HEK293 (cell line): ENCODE data around the gene CSPG4.
A peak's percentile ranks its signal among the peaks of the same experiment; 100 is the strongest.

Source experiments
- FEZF1 ChIP-seq: fragments of 450-650 bp; formaldehyde crosslinking; IDR thresholded peaks from 2 replicates; pipeline ENCODE4 v1.5.1; 2016; ENCODE audit warnings: missing biosample characterization, missing genetic modification characterization
- HOXA7 ChIP-seq: sonication (generic); formaldehyde crosslinking; IDR thresholded peaks from 2 replicates; pipeline ENCODE4 v1.8.1; 2022; ENCODE audit warnings: missing genetic modification reagents, borderline replicate concordance
- IKZF3 ChIP-seq: fragments of 450-650 bp; IDR thresholded peaks from 2 replicates; pipeline ENCODE4 v1.5.0; 2018; ENCODE audit warnings: missing biosample characterization, mild to moderate bottlenecking, missing genetic modification characterization, moderate library complexity
- SP3 ChIP-seq: fragments of 450-650 bp; formaldehyde crosslinking; IDR thresholded peaks from 2 replicates; pipeline ENCODE4 v1.5.1; 2016; ENCODE audit warnings: missing biosample characterization, missing genetic modification characterization
- TRIM28 ChIP-seq: IDR thresholded peaks from 2 replicates; pipeline ENCODE4 v1.6.1; 2011; ENCODE audit warnings: low read length, control low read depth, borderline replicate concordance
- YY2 ChIP-seq: fragments of 450-650 bp; formaldehyde crosslinking; IDR thresholded peaks from 2 replicates; pipeline ENCODE4 v1.5.1; 2016; ENCODE audit warnings: missing biosample characterization, missing genetic modification characterization
- ZFP69B ChIP-seq: fragments of 450-650 bp; formaldehyde crosslinking; IDR thresholded peaks from 2 replicates; pipeline ENCODE4 v1.5.1; 2016; ENCODE audit warnings: missing biosample characterization, missing genetic modification characterization
- ZNF175 ChIP-seq: fragments of 450-650 bp; formaldehyde crosslinking; IDR thresholded peaks from 2 replicates; pipeline ENCODE4 v1.5.1; 2016; ENCODE audit warnings: missing biosample characterization, missing genetic modification characterization
- ZNF2 ChIP-seq: fragments of 450-650 bp; formaldehyde crosslinking; IDR thresholded peaks from 2 replicates; pipeline ENCODE4 v1.5.1; 2016; ENCODE audit warnings: missing biosample characterization, missing genetic modification characterization
- ZNF202 ChIP-seq: fragments of 450-650 bp; formaldehyde crosslinking; IDR thresholded peaks from 2 replicates; pipeline ENCODE4 v1.5.1; 2016; ENCODE audit warnings: missing biosample characterization, missing genetic modification characterization, borderline replicate concordance
- ZNF211 ChIP-seq: fragments of 450-650 bp; formaldehyde crosslinking; IDR thresholded peaks from 2 replicates; pipeline ENCODE4 v1.5.1; 2016; ENCODE audit warnings: low read depth, missing biosample characterization, missing genetic modification characterization
- ZNF214 ChIP-seq: fragments of 450-650 bp; formaldehyde crosslinking; IDR thresholded peaks from 2 replicates; pipeline ENCODE4 v1.5.1; 2017; ENCODE audit warnings: missing biosample characterization, mild to moderate bottlenecking, missing genetic modification characterization, borderline replicate concordance
- ZNF311 ChIP-seq: fragments of 450-650 bp; formaldehyde crosslinking; IDR thresholded peaks from 2 replicates; pipeline ENCODE4 v1.5.1; 2017; ENCODE audit warnings: missing biosample characterization, missing genetic modification characterization, borderline replicate concordance
- ZNF354C ChIP-seq: fragments of 450-650 bp; formaldehyde crosslinking; IDR thresholded peaks from 2 replicates; pipeline ENCODE4 v1.5.1; 2016; ENCODE audit warnings: missing biosample characterization, missing genetic modification characterization, low read depth, borderline replicate concordance
- ZNF394 ChIP-seq: fragments of 450-650 bp; formaldehyde crosslinking; IDR thresholded peaks from 2 replicates; pipeline ENCODE4 v1.5.1; 2016; ENCODE audit warnings: missing biosample characterization, missing genetic modification characterization, mild to moderate bottlenecking, moderate library complexity, borderline replicate concordance
- ZNF433 ChIP-seq: fragments of 450-650 bp; formaldehyde crosslinking; IDR thresholded peaks from 2 replicates; pipeline ENCODE4 v1.5.1; 2016; ENCODE audit warnings: missing biosample characterization, missing genetic modification characterization, low read depth
- ZNF514 ChIP-seq: fragments of 450-650 bp; formaldehyde crosslinking; IDR thresholded peaks from 2 replicates; pipeline ENCODE4 v1.5.1; 2016; ENCODE audit warnings: missing biosample characterization, missing genetic modification characterization
- ZNF548 ChIP-seq: fragments of 450-650 bp; formaldehyde crosslinking; IDR thresholded peaks from 2 replicates; pipeline ENCODE4 v1.5.1; 2016; ENCODE audit warnings: missing biosample characterization, missing genetic modification characterization
- ZNF555 ChIP-seq: fragments of 450-650 bp; formaldehyde crosslinking; conservative IDR thresholded peaks from 2 replicates; pipeline ENCODE4 v1.5.1; 2017; ENCODE audit warnings: missing biosample characterization, mild to moderate bottlenecking, missing genetic modification characterization, inconsistent platforms
- ZNF610 ChIP-seq: fragments of 450-650 bp; formaldehyde crosslinking; IDR thresholded peaks from 2 replicates; pipeline ENCODE4 v1.5.1; 2016; ENCODE audit warnings: missing biosample characterization, missing genetic modification characterization, borderline replicate concordance
- ZNF658 ChIP-seq: fragments of 450-650 bp; formaldehyde crosslinking; IDR thresholded peaks from 2 replicates; pipeline ENCODE4; 2016; ENCODE audit warnings: missing biosample characterization, missing genetic modification characterization
- ZNF777 ChIP-seq: fragments of 450-650 bp; formaldehyde crosslinking; IDR thresholded peaks from 2 replicates; pipeline ENCODE4 v1.5.1; 2017; ENCODE audit warnings: missing biosample characterization, missing genetic modification characterization, borderline replicate concordance
- ZSCAN16 ChIP-seq: fragments of 450-650 bp; formaldehyde crosslinking; IDR thresholded peaks from 2 replicates; pipeline ENCODE4 v1.5.1; 2016; ENCODE audit warnings: missing biosample characterization, missing genetic modification characterization
- ZSCAN5A ChIP-seq: fragments of 450-650 bp; formaldehyde crosslinking; IDR thresholded peaks from 2 replicates; pipeline ENCODE4 v1.5.1; 2016; ENCODE audit warnings: missing biosample characterization, missing genetic modification characterization
- ZXDB ChIP-seq: fragments of 450-650 bp; formaldehyde crosslinking; IDR thresholded peaks from 2 replicates; pipeline ENCODE4 v1.5.1; 2016; ENCODE audit warnings: missing biosample characterization, missing genetic modification characterization
- TF ChIP-seq, protein P1 (sequence below): fragments of 450-650 bp; formaldehyde crosslinking; IDR thresholded peaks from 2 replicates; pipeline ENCODE4 v1.5.1; 2016; ENCODE audit warnings: missing biosample characterization, missing genetic modification characterization
- TF ChIP-seq, protein P2 (sequence below): fragments of 450-650 bp; formaldehyde crosslinking; IDR thresholded peaks from 2 replicates; pipeline ENCODE4 v1.5.1; 2016; ENCODE audit warnings: missing biosample characterization, missing genetic modification characterization
- TF ChIP-seq, protein P3 (sequence below): fragments of 450-650 bp; formaldehyde crosslinking; IDR thresholded peaks from 2 replicates; pipeline ENCODE4 v1.5.0; 2017; ENCODE audit warnings: missing biosample characterization, missing genetic modification characterization, borderline replicate concordance
- TF ChIP-seq, protein P4 (sequence below): fragments of 450-650 bp; formaldehyde crosslinking; IDR thresholded peaks from 2 replicates; pipeline ENCODE4 v1.5.1; 2016; ENCODE audit warnings: missing biosample characterization, missing genetic modification characterization

CSPG4 gene

DNA sequence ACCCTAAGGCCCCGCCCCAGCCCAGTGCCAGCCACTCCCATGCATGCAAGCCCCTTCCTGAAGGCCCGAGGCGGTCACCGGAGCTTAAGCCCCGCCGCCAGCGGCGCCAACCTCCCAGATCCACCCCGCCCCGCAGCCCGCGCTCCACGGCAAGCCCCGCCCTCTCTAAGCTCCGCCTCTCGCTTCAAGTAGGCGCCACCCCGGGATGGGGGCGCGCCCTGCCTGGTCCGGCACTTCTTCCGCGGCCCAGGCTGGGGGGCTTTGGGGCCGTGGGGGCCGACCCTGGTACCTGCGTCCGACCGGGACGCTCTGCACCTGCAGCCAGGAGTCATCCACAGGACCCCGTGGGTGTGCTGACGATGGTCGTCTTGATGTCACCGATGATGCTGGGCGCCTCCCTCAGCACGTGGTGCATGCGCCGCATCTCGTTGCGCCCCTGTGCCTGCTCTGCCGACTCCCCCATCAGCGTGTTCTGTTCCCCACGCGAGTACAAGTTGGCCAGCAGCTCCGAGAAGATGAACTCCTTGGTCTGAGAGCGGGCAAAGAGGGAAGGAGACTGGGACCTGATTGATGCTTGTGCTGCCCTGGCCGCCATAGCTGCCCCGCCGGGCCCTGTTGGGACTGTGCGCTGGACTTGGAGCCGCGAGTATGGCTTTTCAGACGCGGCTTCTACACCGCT, 26.1 kb upstream of the CSPG4 start (continued):
- TF ChIP-seq, protein P1, sequence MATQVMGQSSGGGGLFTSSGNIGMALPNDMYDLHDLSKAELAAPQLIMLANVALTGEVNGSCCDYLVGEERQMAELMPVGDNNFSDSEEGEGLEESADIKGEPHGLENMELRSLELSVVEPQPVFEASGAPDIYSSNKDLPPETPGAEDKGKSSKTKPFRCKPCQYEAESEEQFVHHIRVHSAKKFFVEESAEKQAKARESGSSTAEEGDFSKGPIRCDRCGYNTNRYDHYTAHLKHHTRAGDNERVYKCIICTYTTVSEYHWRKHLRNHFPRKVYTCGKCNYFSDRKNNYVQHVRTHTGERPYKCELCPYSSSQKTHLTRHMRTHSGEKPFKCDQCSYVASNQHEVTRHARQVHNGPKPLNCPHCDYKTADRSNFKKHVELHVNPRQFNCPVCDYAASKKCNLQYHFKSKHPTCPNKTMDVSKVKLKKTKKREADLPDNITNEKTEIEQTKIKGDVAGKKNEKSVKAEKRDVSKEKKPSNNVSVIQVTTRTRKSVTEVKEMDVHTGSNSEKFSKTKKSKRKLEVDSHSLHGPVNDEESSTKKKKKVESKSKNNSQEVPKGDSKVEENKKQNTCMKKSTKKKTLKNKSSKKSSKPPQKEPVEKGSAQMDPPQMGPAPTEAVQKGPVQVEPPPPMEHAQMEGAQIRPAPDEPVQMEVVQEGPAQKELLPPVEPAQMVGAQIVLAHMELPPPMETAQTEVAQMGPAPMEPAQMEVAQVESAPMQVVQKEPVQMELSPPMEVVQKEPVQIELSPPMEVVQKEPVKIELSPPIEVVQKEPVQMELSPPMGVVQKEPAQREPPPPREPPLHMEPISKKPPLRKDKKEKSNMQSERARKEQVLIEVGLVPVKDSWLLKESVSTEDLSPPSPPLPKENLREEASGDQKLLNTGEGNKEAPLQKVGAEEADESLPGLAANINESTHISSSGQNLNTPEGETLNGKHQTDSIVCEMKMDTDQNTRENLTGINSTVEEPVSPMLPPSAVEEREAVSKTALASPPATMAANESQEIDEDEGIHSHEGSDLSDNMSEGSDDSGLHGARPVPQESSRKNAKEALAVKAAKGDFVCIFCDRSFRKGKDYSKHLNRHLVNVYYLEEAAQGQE (tag by site-specific recombination) = no peak
- TF ChIP-seq, protein P2, sequence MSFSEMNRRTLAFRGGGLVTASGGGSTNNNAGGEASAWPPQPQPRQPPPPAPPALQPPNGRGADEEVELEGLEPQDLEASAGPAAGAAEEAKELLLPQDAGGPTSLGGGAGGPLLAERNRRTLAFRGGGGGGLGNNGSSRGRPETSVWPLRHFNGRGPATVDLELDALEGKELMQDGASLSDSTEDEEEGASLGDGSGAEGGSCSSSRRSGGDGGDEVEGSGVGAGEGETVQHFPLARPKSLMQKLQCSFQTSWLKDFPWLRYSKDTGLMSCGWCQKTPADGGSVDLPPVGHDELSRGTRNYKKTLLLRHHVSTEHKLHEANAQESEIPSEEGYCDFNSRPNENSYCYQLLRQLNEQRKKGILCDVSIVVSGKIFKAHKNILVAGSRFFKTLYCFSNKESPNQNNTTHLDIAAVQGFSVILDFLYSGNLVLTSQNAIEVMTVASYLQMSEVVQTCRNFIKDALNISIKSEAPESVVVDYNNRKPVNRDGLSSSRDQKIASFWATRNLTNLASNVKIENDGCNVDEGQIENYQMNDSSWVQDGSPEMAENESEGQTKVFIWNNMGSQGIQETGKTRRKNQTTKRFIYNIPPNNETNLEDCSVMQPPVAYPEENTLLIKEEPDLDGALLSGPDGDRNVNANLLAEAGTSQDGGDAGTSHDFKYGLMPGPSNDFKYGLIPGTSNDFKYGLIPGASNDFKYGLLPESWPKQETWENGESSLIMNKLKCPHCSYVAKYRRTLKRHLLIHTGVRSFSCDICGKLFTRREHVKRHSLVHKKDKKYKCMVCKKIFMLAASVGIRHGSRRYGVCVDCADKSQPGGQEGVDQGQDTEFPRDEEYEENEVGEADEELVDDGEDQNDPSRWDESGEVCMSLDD (tag by site-specific recombination) = peak; percentile 71
- TF ChIP-seq ZNF658 (tag by site-specific recombination) = no peak
- TF ChIP-seq ZNF514 (tag by site-specific recombination) = no peak
- no peak for TF ChIP-seq HOXA7 (CRISPR knock-in tag)
- no peak for TF ChIP-seq ZNF394
- TF ChIP-seq FEZF1 (tag by site-specific recombination) = no peak
- TF ChIP-seq ZNF548 = no peak
- peak; percentile 93 for TF ChIP-seq SP3 (tag by site-specific recombination)
- TF ChIP-seq ZNF777 (tag by site-specific recombination) = no peak
- no peak for TF ChIP-seq YY2 (tag by site-specific recombination)
- no peak; the same call in 1 of the 2 replicates for TF ChIP-seq ZNF214 (tag by site-specific recombination)
- TF ChIP-seq, protein P3, sequence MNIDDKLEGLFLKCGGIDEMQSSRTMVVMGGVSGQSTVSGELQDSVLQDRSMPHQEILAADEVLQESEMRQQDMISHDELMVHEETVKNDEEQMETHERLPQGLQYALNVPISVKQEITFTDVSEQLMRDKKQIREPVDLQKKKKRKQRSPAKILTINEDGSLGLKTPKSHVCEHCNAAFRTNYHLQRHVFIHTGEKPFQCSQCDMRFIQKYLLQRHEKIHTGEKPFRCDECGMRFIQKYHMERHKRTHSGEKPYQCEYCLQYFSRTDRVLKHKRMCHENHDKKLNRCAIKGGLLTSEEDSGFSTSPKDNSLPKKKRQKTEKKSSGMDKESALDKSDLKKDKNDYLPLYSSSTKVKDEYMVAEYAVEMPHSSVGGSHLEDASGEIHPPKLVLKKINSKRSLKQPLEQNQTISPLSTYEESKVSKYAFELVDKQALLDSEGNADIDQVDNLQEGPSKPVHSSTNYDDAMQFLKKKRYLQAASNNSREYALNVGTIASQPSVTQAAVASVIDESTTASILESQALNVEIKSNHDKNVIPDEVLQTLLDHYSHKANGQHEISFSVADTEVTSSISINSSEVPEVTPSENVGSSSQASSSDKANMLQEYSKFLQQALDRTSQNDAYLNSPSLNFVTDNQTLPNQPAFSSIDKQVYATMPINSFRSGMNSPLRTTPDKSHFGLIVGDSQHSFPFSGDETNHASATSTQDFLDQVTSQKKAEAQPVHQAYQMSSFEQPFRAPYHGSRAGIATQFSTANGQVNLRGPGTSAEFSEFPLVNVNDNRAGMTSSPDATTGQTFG (tag by site-specific recombination) = no peak
- no peak for TF ChIP-seq ZSCAN16
- no peak for TF ChIP-seq IKZF3 (tag by site-specific recombination)
- 0 out of 2 replicates have a peak, but pooled peaks have one; percentile 20 for TF ChIP-seq ZNF610 (tag by site-specific recombination)
- TF ChIP-seq ZNF175 = no peak
- TF ChIP-seq ZNF555 (tag by site-specific recombination) = no peak
- no peak for TF ChIP-seq ZNF311 (tag by site-specific recombination)
- TF ChIP-seq ZSCAN5A (tag by site-specific recombination) = no peak
- no peak for TF ChIP-seq TRIM28
- TF ChIP-seq ZNF211 = no peak
- TF ChIP-seq ZXDB (tag by site-specific recombination) = peak; percentile 36
- no peak for TF ChIP-seq ZNF354C (tag by site-specific recombination)
- TF ChIP-seq ZNF202 = no peak
- TF ChIP-seq, protein P4, sequence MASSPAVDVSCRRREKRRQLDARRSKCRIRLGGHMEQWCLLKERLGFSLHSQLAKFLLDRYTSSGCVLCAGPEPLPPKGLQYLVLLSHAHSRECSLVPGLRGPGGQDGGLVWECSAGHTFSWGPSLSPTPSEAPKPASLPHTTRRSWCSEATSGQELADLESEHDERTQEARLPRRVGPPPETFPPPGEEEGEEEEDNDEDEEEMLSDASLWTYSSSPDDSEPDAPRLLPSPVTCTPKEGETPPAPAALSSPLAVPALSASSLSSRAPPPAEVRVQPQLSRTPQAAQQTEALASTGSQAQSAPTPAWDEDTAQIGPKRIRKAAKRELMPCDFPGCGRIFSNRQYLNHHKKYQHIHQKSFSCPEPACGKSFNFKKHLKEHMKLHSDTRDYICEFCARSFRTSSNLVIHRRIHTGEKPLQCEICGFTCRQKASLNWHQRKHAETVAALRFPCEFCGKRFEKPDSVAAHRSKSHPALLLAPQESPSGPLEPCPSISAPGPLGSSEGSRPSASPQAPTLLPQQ (tag by site-specific recombination) = no peak; the same call in none of the 2 replicates
- no peak for TF ChIP-seq ZFP69B (tag by site-specific recombination)
- no peak for TF ChIP-seq ZNF433 (tag by site-specific recombination)
- peak; percentile 69 for TF ChIP-seq ZNF2 (tag by site-specific recombination)
